NCI-H128 (cell line): ENCODE results near the gene KLHDC9.
"Not testable (repeated sequence)": the region's sequence is repeated elsewhere in the genome, so short reads cannot be mapped to it uniquely, and the experiment has no call there.

Experiments
- DNase-seq: peaks from one replicate; lab custom pipeline; 2025; ENCODE audit not compliant: unreplicated experiment; lab: John Stamatoyannopoulos, UW

The KLHDC9 gene

GRCh38 chr1:161094481-161094880 is 3.7 kb upstream of the KLHDC9 start:
- no peak for DNase-seq

- DNase-seq = no peak
Measured at GRCh38 chr1:161095230-161095629, 2.9 kb upstream of the KLHDC9 start.

GRCh38 chr1:161096015-161096414 is 2.1 kb upstream of the KLHDC9 start:
- DNase-seq = no peak

- no peak for DNase-seq
Measured at GRCh38 chr1:161096530-161096929, 1.6 kb upstream of the KLHDC9 start.

GRCh38 chr1:161099090-161099802 is 1.1 kb downstream of the KLHDC9 start:
- DNase-seq = no peak

GRCh38 chr1:161100556-161100955 is 2.4 kb downstream of the KLHDC9 start:
- DNase-seq = no peak

- DNase-seq = no peak
Measured at GRCh38 chr1:161106431-161106830, 8.3 kb downstream of the KLHDC9 start.

- no peak for DNase-seq
Measured at GRCh38 chr1:161111117-161111516, 13.0 kb downstream of the KLHDC9 start.

GRCh38 chr1:161111527-161111926 is 13.4 kb downstream of the KLHDC9 start:
- no peak for DNase-seq

GRCh38 chr1:161113915-161114314 is 15.8 kb downstream of the KLHDC9 start:
- no peak for DNase-seq

- no peak for DNase-seq
Measured at GRCh38 chr1:161114556-161114955, 16.4 kb downstream of the KLHDC9 start.

- DNase-seq = no peak
Measured at GRCh38 chr1:161115132-161115711, 17.1 kb downstream of the KLHDC9 start.

GRCh38 chr1:161115961-161116360 is 17.8 kb downstream of the KLHDC9 start:
- not testable (repeated sequence) for DNase-seq

- peak; percentile 68 for DNase-seq
Measured at GRCh38 chr1:161117759-161118581, 19.8 kb downstream of the KLHDC9 start, which contains the start of the genes NIT1 and PFDN2. TSS of gene NIT1 (plus strand) at chr1:161118105. CDS start at chr1:161118177, 72 bp downstream. TSS of gene PFDN2 (minus strand) at chr1:161118037. CDS start at chr1:161118026, 11 bp downstream.

GRCh38 chr1:161119092-161119903 is 21.1 kb downstream of the KLHDC9 start:
- no peak for DNase-seq

GRCh38 chr1:161121042-161121650 is 23.0 kb downstream of the KLHDC9 start:
- no peak for DNase-seq

- no peak for DNase-seq
Measured at GRCh38 chr1:161121834-161122233, 23.7 kb downstream of the KLHDC9 start.

GRCh38 chr1:161122967-161123366 is 24.8 kb downstream of the KLHDC9 start:
- no peak for DNase-seq

GRCh38 chr1:161127649-161128048 is 29.5 kb downstream of the KLHDC9 start:
- DNase-seq = no peak

GRCh38 chr1:161128591-161129420 is 30.6 kb downstream of the KLHDC9 start:
- DNase-seq = no peak
